B cell (primary cell): ENCODE data around the gene SERPINA10. TPM values are rescaled to one million over a fixed set of nuclear protein-coding genes. Genes with fewer than 3 reads are reported as not detected.

Experiments used
- ATAC-seq: fragments of 200-7000 bp; cut with Tn5 transposase; one replicate; pipeline ENCODE4 v1.10.0; 2021; ENCODE audit warnings: low read depth, mild to moderate bottlenecking, moderate number of reproducible peaks, moderate library complexity
- CTCF ChIA-PET: fragments of 350-600 bp; sonication (Branson Sonifier 250); formaldehyde crosslinking; loops from one replicate; lab custom pipeline; 2021; ENCODE audit warnings: antibody characterized with exemption, inconsistent platforms; lab: Charles Lee
- POLR2A ChIA-PET: fragments of 350-600 bp; sonication (Branson Sonifier 250); formaldehyde crosslinking; loops from one replicate; lab custom pipeline; 2021; ENCODE audit warnings: antibody characterized with exemption; lab: Charles Lee
- DNase-seq: peaks from one replicate; pipeline ENCODE4 v3.0.0; 2013
- H2AFZ ChIP-seq: 2 replicates; pipeline ENCODE4 v1.6.1; 2012; ENCODE audit warnings: mild to moderate bottlenecking, low read depth, low read length; ENCODE audit not compliant: insufficient read depth, poor library complexity, severe bottlenecking
- H3K27ac ChIP-seq, 2 donors: 1 replicate in 1 of 2; 2 replicates in 1 of 2; pipeline ENCODE4 v1.5.1; 2012 to 2013; ENCODE audit warnings: low read length in 2 of 2, mild to moderate bottlenecking in 2 of 2, moderate library complexity in 1 of 2
- H3K27me3 ChIP-seq, 4 experiments: fragments of 200-600 bp in 1 of 4; sonication (generic) in 1 of 4; replicated peaks in 1 of 4; 1 replicate in 2 of 4; 2 replicates in 2 of 4; pipeline versions ENCODE4 v1.6.1 to v1.7.0; 2013 to 2016; ENCODE audit warnings: low read length in 3 of 4, mild to moderate bottlenecking in 2 of 4, mixed read lengths in 1 of 4, moderate library complexity in 1 of 4; ENCODE audit not compliant: insufficient read depth in 4 of 4, control insufficient read depth in 3 of 4; ENCODE audit errors: control extremely low read depth in 1 of 4
- H3K36me3 ChIP-seq, 2 experiments: replicated peaks in 1 of 2; 1 replicate in 1 of 2; 2 replicates in 1 of 2; pipeline versions ENCODE4 v1.6.1 to v1.7.1; 2013; ENCODE audit warnings: low read length in 1 of 2; ENCODE audit not compliant: insufficient read depth in 2 of 2, control insufficient read depth in 1 of 2; ENCODE audit errors: control extremely low read depth in 1 of 2, extremely low read depth in 1 of 2
- H3K4me1 ChIP-seq, 2 donors: fragments of 200-600 bp in 1 of 2; sonication (generic) in 1 of 2; 1 replicate in 1 of 2; 2 replicates in 1 of 2; pipeline versions ENCODE4 v1.5.1 to v1.6.1; 2013 to 2017; ENCODE audit warnings: low read length in 2 of 2; ENCODE audit not compliant: control insufficient read depth in 2 of 2, insufficient read depth in 2 of 2
- H3K4me2 ChIP-seq: replicated peaks from 2 replicates; pipeline ENCODE3; 2012; ENCODE audit warnings: mild to moderate bottlenecking, low read depth, low read length; ENCODE audit not compliant: poor library complexity, severe bottlenecking
- H3K4me3 ChIP-seq, 5 experiments: fragments of 200-600 bp in 1 of 5; sonication (generic) in 1 of 5; 1 replicate in 3 of 5; 2 replicates in 2 of 5; pipeline versions ENCODE4 v1.5.1 to v1.7.0; 2011 to 2016; ENCODE audit warnings: low read length in 4 of 5, mild to moderate bottlenecking in 4 of 5, low read depth in 2 of 5, control low read depth in 1 of 5, moderate library complexity in 1 of 5; ENCODE audit not compliant: insufficient read depth in 1 of 5; ENCODE audit errors: control extremely low read depth in 1 of 5, extremely low read depth in 1 of 5
- H3K79me2 ChIP-seq: fragments of 200-600 bp; sonication (generic); one replicate; pipeline ENCODE4 v1.6.0; 2016; ENCODE audit warnings: low read length; ENCODE audit not compliant: control insufficient read depth, insufficient read depth
- H3K9ac ChIP-seq: fragments of 200-600 bp; sonication (generic); 2 replicates; pipeline ENCODE4 v1.6.1; 2017; ENCODE audit warnings: mild to moderate bottlenecking, low read length, moderate library complexity
- H3K9me3 ChIP-seq, 3 donors: one replicate each; pipeline versions ENCODE4 v1.6.1 to v1.7.1; 2013; ENCODE audit warnings: low read length in 2 of 3; ENCODE audit not compliant: control insufficient read depth in 2 of 3, insufficient read depth in 1 of 3; ENCODE audit errors: control extremely low read depth in 1 of 3
- H4K20me1 ChIP-seq: 2 replicates; pipeline ENCODE4 v1.6.0; 2012; ENCODE audit warnings: mild to moderate bottlenecking, low read length; ENCODE audit not compliant: insufficient read depth, control insufficient read depth, poor library complexity, severe bottlenecking
- H3K27ac Mint-ChIP-seq: one replicate; pipeline ENCODE4 v1.8.0; 2021; ENCODE audit warnings: mixed read lengths
- H3K27me3 Mint-ChIP-seq: one replicate; pipeline ENCODE4 v1.8.0; 2021; ENCODE audit warnings: mixed read lengths
- H3K4me1 Mint-ChIP-seq: one replicate; pipeline ENCODE4 v1.8.0; 2021; ENCODE audit warnings: mixed read lengths
- H3K4me3 Mint-ChIP-seq: one replicate; pipeline ENCODE4 v1.8.0; 2021; ENCODE audit warnings: mixed read lengths
- H3K9me3 Mint-ChIP-seq: one replicate; pipeline ENCODE4 v1.8.0; 2022; ENCODE audit warnings: mixed read lengths; ENCODE audit not compliant: insufficient read depth
- EZH2 ChIP-seq: IDR thresholded peaks from 2 replicates; pipeline ENCODE4 v1.6.1; 2012; ENCODE audit warnings: borderline replicate concordance, low read depth, mild to moderate bottlenecking, moderate library complexity, low read length; ENCODE audit not compliant: insufficient read depth, poor library complexity, severe bottlenecking
- WGBS: methylation state at CpG from one replicate; pipeline ENCODE4 v1.1.5; 2013; ENCODE audit warnings: missing lambda C conversion rate; ENCODE audit not compliant: insufficient coverage; 5-methylcytosine and 5-hydroxymethylcytosine counted together
- intact Hi-C: fragments of 100-400 bp; cut with micrococcal nuclease; formaldehyde crosslinking; loops from one replicate; pipeline ENCODE4 v1.10.0; 2022
- polyA plus RNA-seq: library from polyadenylated mRNA; depleted of rRNA; stranded (reverse); fragments of >200 nt; gene quantifications from 2 replicates; pipeline ENCODE4 v1.2.3, GENCODE V29; 2012
- total RNA-seq, 2 donors: library from RNA; stranded (reverse); fragments of 120-200 nt in 1 of 2; gene quantifications; 1 replicate in 1 of 2; 2 replicates in 1 of 2; pipeline versions ENCODE4 v1.2.3 to v1.2.4, GENCODE V29; 2013 to 2022
- TF ChIP-seq, protein P1 (sequence below): fragments of 200-600 bp; IDR thresholded peaks from one replicate; pipeline ENCODE4 v1.8.0; 2022; ENCODE audit warnings: antibody characterized with exemption, mild to moderate bottlenecking

SERPINA10 gene
- total and polyA plus RNA-seq, 2 donors (not counting 1 experiment from before 2014, with no cell fraction given) = not detected

DNA sequence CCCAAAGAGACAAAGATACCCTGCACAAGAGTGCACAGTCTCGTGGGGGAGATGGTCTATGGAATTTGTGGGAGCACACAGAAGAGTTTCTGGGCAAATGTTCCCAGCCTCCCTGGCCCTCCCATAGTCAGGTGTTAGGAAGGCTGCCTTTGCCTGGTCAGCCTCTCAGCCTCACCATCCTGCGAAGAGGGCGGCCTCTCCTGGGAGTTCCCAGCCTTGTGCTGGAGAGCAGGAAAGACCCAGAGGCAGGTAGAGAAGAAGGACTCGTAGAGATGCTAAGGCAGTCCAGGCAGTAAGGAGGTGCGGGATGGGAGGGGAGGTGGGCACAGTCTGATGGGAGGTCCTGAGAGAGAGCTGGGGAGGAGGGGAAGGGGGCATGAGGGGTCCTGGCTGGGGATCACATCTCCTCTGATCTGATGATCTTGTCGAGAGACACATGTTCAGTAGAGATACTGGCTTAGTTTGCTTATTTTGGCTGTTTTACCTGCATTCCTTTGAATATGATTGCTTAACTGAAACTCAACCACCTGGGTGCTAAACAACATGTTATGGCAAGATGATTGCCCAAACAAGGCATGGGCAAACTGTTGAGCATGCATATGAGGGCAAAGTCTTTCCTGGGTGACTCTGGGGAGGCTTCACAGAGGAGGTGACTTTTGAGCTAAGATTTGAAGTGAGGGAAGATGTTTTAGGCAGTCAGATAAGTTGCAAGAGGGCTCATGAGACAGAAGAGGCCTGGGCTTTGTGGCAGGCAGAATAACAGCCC is 19.6 kb upstream of the SERPINA10 start:
- no peak overlapping the region for H2AFZ ChIP-seq
- intact Hi-C loops = no loop called here
- ATAC-seq (no peak), DNase-seq (no peak)
- no peak overlapping the region for H3K4me2 ChIP-seq
- H3K4me3 Mint-ChIP-seq = no peak overlapping the region
- H3K27me3 ChIP-seq = peaks cover 0 to 6% (median 0%) of the 10 kb centered on the region in 4 experiments
- H3K9me3 ChIP-seq = peaks cover 0 to 26% (median 5%) of the 10 kb centered on the region in 3 donors
- no peak overlapping the region for H3K27ac Mint-ChIP-seq
- POLR2A ChIA-PET = no interaction called here
- CTCF ChIA-PET = no interaction called here
- H3K79me2 ChIP-seq = no peaks in the 10 kb centered on the region
- H4K20me1 ChIP-seq = no peaks in the 10 kb centered on the region
- no peak overlapping the region for H3K27ac ChIP-seq
- WGBS = 86% methylated on average over 5 of the region's 6 CpGs
- peaks cover 6% of the 10 kb centered on the region for H3K9me3 Mint-ChIP-seq
- H3K4me3 ChIP-seq = no peak overlapping the region
- no peaks in the 10 kb centered on the region for H3K4me1 Mint-ChIP-seq
- H3K4me1 ChIP-seq = no peaks in the 10 kb centered on the region
- TF ChIP-seq EZH2 = no peak
- TF ChIP-seq, protein P1, sequence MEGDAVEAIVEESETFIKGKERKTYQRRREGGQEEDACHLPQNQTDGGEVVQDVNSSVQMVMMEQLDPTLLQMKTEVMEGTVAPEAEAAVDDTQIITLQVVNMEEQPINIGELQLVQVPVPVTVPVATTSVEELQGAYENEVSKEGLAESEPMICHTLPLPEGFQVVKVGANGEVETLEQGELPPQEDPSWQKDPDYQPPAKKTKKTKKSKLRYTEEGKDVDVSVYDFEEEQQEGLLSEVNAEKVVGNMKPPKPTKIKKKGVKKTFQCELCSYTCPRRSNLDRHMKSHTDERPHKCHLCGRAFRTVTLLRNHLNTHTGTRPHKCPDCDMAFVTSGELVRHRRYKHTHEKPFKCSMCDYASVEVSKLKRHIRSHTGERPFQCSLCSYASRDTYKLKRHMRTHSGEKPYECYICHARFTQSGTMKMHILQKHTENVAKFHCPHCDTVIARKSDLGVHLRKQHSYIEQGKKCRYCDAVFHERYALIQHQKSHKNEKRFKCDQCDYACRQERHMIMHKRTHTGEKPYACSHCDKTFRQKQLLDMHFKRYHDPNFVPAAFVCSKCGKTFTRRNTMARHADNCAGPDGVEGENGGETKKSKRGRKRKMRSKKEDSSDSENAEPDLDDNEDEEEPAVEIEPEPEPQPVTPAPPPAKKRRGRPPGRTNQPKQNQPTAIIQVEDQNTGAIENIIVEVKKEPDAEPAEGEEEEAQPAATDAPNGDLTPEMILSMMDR = no peak
- no peaks in the 10 kb centered on the region for H3K27me3 Mint-ChIP-seq
- no peak overlapping the region for H3K9ac ChIP-seq
- H3K36me3 ChIP-seq = no peaks in the 10 kb centered on the region

DNA sequence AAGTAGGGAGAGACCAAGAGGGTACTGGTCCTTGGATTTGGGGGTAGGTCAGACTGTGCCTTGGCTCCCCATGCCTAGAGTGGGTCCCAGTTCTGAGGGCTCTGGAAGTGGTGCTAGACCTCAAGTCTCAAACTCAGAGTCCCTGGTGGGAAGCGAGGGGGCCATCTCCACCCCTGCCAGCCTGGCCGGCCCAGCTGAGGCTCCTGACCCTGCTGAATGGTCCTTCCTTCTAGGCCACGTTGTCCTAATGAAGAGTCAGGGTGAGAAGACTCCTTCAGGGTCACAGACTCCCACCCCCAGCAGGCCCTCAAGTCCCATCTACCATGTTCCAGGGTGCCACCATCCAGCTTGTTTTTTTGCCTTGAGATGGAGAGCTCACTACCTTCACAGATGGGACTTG is 17.2 kb upstream of the SERPINA10 start:
- DNase-seq (no peak), ATAC-seq (no peak)
- ChIA-PET POLR2A (no interaction called here), CTCF (no interaction called here)
- TF ChIP-seq, protein P1 = no peak
- no peak for TF ChIP-seq EZH2
- H3K79me2 ChIP-seq = no peaks in the 10 kb centered on the region
- Mint-ChIP-seq H3K27me3 (peaks cover 4% of the 10 kb centered on the region), H3K4me1 (no peaks in the 10 kb centered on the region), H3K27ac (no peak overlapping the region), H3K4me3 (no peak overlapping the region), H3K9me3 (peaks cover 11% of the 10 kb centered on the region)
- peaks cover 0 to 6% (median 0%) of the 10 kb centered on the region in 4 experiments for H3K27me3 ChIP-seq
- WGBS = 82% methylated on average over 3 of the region's 3 CpGs
- H3K9ac ChIP-seq = no peak overlapping the region
- no peaks in the 10 kb centered on the region for H4K20me1 ChIP-seq
- no peak overlapping the region for H3K27ac ChIP-seq
- H3K36me3 ChIP-seq = no peaks in the 10 kb centered on the region
- intact Hi-C loops = no loop called here
- no peak overlapping the region for H2AFZ ChIP-seq
- no peak overlapping the region for H3K4me3 ChIP-seq
- no peaks in the 10 kb centered on the region for H3K4me1 ChIP-seq
- H3K4me2 ChIP-seq = no peak overlapping the region
- H3K9me3 ChIP-seq = peaks cover 0 to 36% (median 11%) of the 10 kb centered on the region in 3 donors
